Right atrium auricular region (tissue), 2 donors: ENCODE measurements around the gene SORBS1. TPM values are rescaled to one million over a fixed set of nuclear protein-coding genes. Genes with fewer than 3 reads are reported as not detected.

Source experiments
- DNase-seq: peaks from one replicate; pipeline ENCODE4 v3.0.0-alpha.2; 2019; ENCODE audit warnings: low spot score
- H3K27ac ChIP-seq, 2 donors: fragments of 200-600 bp; sonication (generic); 1 replicate in 1 of 2; 2 replicates in 1 of 2; pipeline ENCODE4 v1.5.1; 2016 to 2019
- H3K27me3 ChIP-seq, 2 donors: fragments of 200-600 bp; sonication (generic); one replicate each; pipeline versions ENCODE4 v1.5.1 to v1.6.0; 2017 to 2019
- H3K36me3 ChIP-seq: fragments of 200-600 bp; sonication (generic); one replicate; pipeline ENCODE4 v1.5.1; 2016
- H3K4me1 ChIP-seq, 2 donors: fragments of 200-600 bp; sonication (generic); one replicate each; pipeline versions ENCODE4 v1.5.1 to v1.6.0; 2017 to 2019
- H3K4me3 ChIP-seq, 2 donors: fragments of 200-600 bp; sonication (generic); 1 replicate in 1 of 2; 2 replicates in 1 of 2; pipeline ENCODE4 v1.5.1; 2017 to 2019; ENCODE audit warnings: mild to moderate bottlenecking in 1 of 2, moderate library complexity in 1 of 2
- H3K9me3 ChIP-seq, 2 donors: fragments of 200-600 bp; sonication (generic); one replicate each; pipeline ENCODE4 v1.5.1; 2019
- CTCF ChIP-seq, 2 donors: fragments of 200-600 bp; sonication (generic); IDR thresholded peaks; one replicate each; pipeline ENCODE4 v1.5.1; 2019; ENCODE audit warnings: antibody characterized with exemption in 2 of 2
- total RNA-seq, 2 donors: library from RNA; depleted of rRNA; stranded (reverse); fragments of >200 nt; gene quantifications; one replicate each; pipeline ENCODE4 v1.1.0, GENCODE V29; 2016

Gene SORBS1
- total RNA-seq, 2 donors from 2014 or later, result 742 to 815 TPM

- H3K27ac ChIP-seq, result peak overlapping the region; percentile 86 to 91
- no peaks in the 10 kb centered on the region for H3K27me3 ChIP-seq
- H3K36me3 ChIP-seq, result peaks cover 51% of the 10 kb centered on the region
- no peaks in the 10 kb centered on the region for H3K9me3 ChIP-seq
- H3K4me3 ChIP-seq, result no peak overlapping the region
- peaks cover 0 to 71% of the 10 kb centered on the region in 2 donors for H3K4me1 ChIP-seq
- peak; percentile 52 for DNase-seq
- no peak for TF ChIP-seq CTCF (IDR thresholded peaks at IDR 0.05)
Observed at GRCh38 chr10:95266674-95267095, 294.5 kb downstream of the SORBS1 start.

- TF ChIP-seq CTCF (IDR thresholded peaks at IDR 0.05), result no peak
- Histone ChIP-seq H3K27ac (peak overlapping the region; percentile 86 to 91), H3K9me3 (no peaks in the 10 kb centered on the region), H3K4me1 (peaks cover 0 to 82% of the 10 kb centered on the region in 2 donors), H3K36me3 (peaks cover 40% of the 10 kb centered on the region), H3K4me3 (no peak overlapping the region), H3K27me3 (no peaks in the 10 kb centered on the region)
- DNase-seq, result peak; percentile 42
Observed at GRCh38 chr10:95265572-95265971, 295.6 kb downstream of the SORBS1 start.

GRCh38 chr10:95264227-95265051 lies 296.7 kb downstream of the SORBS1 start:
- no peaks in the 10 kb centered on the region for H3K9me3 ChIP-seq
- H3K27ac ChIP-seq, result peak overlapping the region in 1 of 2 donors; percentile 0
- no peak for DNase-seq
- peaks cover 40% of the 10 kb centered on the region for H3K36me3 ChIP-seq
- H3K4me3 ChIP-seq, result no peak overlapping the region
- H3K27me3 ChIP-seq, result no peaks in the 10 kb centered on the region
- TF ChIP-seq CTCF (IDR thresholded peaks at IDR 0.05), result no peak
- H3K4me1 ChIP-seq, result peaks cover 0 to 89% of the 10 kb centered on the region in 2 donors

- H3K27me3 ChIP-seq, result no peaks in the 10 kb centered on the region
- TF ChIP-seq CTCF (IDR thresholded peaks at IDR 0.05), result no peak
- no peak overlapping the region for H3K4me3 ChIP-seq
- H3K9me3 ChIP-seq, result no peaks in the 10 kb centered on the region
- peaks cover 43% of the 10 kb centered on the region for H3K36me3 ChIP-seq
- DNase-seq, result peak; percentile 53
- H3K27ac ChIP-seq, result no peak overlapping the region
- peaks cover 0 to 84% of the 10 kb centered on the region in 2 donors for H3K4me1 ChIP-seq
Observed at GRCh38 chr10:95263864-95264226, 297.3 kb downstream of the SORBS1 start.

- no peaks in the 10 kb centered on the region for H3K9me3 ChIP-seq
- no peak for TF ChIP-seq CTCF (IDR thresholded peaks at IDR 0.05)
- no peak overlapping the region for H3K4me3 ChIP-seq
- peaks cover 0 to 75% of the 10 kb centered on the region in 2 donors for H3K4me1 ChIP-seq
- no peaks in the 10 kb centered on the region for H3K27me3 ChIP-seq
- peak; percentile 34 for DNase-seq
- peaks cover 45% of the 10 kb centered on the region for H3K36me3 ChIP-seq
- H3K27ac ChIP-seq, result no peak overlapping the region
Observed at GRCh38 chr10:95262763-95263518, 298.2 kb downstream of the SORBS1 start.
